Mammary epithelial cell (primary cell): ENCODE measurements around the gene MT1HL1.

ENCODE experiments used
- CTCF ChIP-seq, 2 donors: IDR thresholded peaks in 1 of 2; conservative IDR thresholded peaks in 1 of 2; 2 replicates each; pipeline ENCODE4 v1.5.1; 2011 to 2012; ENCODE audit warnings: inconsistent platforms in 2 of 2, low read length in 2 of 2, mild to moderate bottlenecking in 2 of 2, control low read depth in 1 of 2, low read depth in 1 of 2; ENCODE audit not compliant: insufficient read depth in 1 of 2; ENCODE audit errors: extremely low read depth in 1 of 2
- EZH2 ChIP-seq: IDR thresholded peaks from 2 replicates; pipeline ENCODE4 v1.6.1; 2012; ENCODE audit warnings: low read length, inconsistent platforms, borderline replicate concordance

GRCh38 chr1:237050185-237050584 is 45.9 kb upstream of the MT1HL1 start:
- TF ChIP-seq CTCF (conservative IDR thresholded peaks at IDR 0.05 in 1 of 2, IDR thresholded peaks at IDR 0.05 in 1 of 2; ENCODE audit: extremely low read depth in 1 of 2, insufficient read depth in 1 of 2, low read depth in 1 of 2, low read length in 2 of 2) (no peak), EZH2 (no peak)
